HCT116 (cell line): ENCODE data around the gene PRAF2. TPM values are rescaled to one million over a fixed set of nuclear protein-coding genes. Genes with fewer than 3 reads are reported as not detected.

Experiments used
- ATAC-seq: fragments of 200-7000 bp; cut with Tn5 transposase; 2 replicates; pipeline ENCODE4 v1.9.1; 2020; ENCODE audit warnings: mild to moderate bottlenecking, moderate library complexity
- BruUV-seq: library from RNA; stranded (reverse); fragments of 400-500 nt; replicated peaks from 2 replicates; lab custom pipeline; 2021; lab: Mats Ljungman, UMichigan
- CTCF ChIA-PET: fragments of 300-600 bp; sonication (Branson Sonifier 250); formaldehyde crosslinking; loops from one replicate; lab custom pipeline; 2021; ENCODE audit warnings: antibody characterized with exemption; lab: Charles Lee
- POLR2A ChIA-PET: fragments of 300-600, 350-600 bp; sonication (Branson Sonifier 250); formaldehyde crosslinking; loops from one replicate; lab custom pipeline; 2021; ENCODE audit warnings: antibody characterized with exemption; lab: Charles Lee
- RAD21 ChIA-PET, 2 experiments: fragments of 300-600 bp; sonication (Branson Sonifier 250); formaldehyde crosslinking; loops; one replicate each; lab custom pipeline; 2023; ENCODE audit warnings: low total read pairs in 2 of 2; ENCODE audit not compliant: uncharacterized antibody in 2 of 2, unreplicated experiment in 2 of 2, low non-redundant PET in 1 of 2; lab: Charles Lee
- DNase-seq: peaks from one replicate; pipeline ENCODE4 v3.0.0-alpha.2; 2010; ENCODE audit warnings: low read depth, low spot score
- H2AFZ ChIP-seq: fragments of 200-600 bp; shearing (Covaris generic), sonication (generic); 2 replicates; pipeline ENCODE4 v1.6.1; 2017; ENCODE audit warnings: low read depth, mixed run types, mixed read lengths, antibody characterized with exemption, low read length; ENCODE audit not compliant: poor library complexity, severe bottlenecking
- H3K27ac ChIP-seq: 2 replicates; pipeline ENCODE4 v1.5.1; 2012; ENCODE audit warnings: low read depth, low read length
- H3K27me3 ChIP-seq: fragments of 200-600 bp; sonication (generic); 2 replicates; pipeline ENCODE4 v1.6.1; 2016; ENCODE audit warnings: mixed run types, low read length, mixed read lengths; ENCODE audit not compliant: insufficient read depth
- H3K36me3 ChIP-seq, 2 experiments: fragments of 200-500 bp in 1 of 2; fragments of 200-600 bp in 1 of 2; sonication (Bioruptor generic) in 1 of 2; sonication (generic) in 1 of 2; 2 replicates each; pipeline versions ENCODE4 v1.5.1 to v1.6.1; 2014 to 2016; ENCODE audit warnings: low read length in 2 of 2, inconsistent platforms in 1 of 2, mixed read lengths in 1 of 2, mixed run types in 1 of 2; ENCODE audit not compliant: insufficient read depth in 2 of 2, control insufficient read depth in 1 of 2
- H3K4me1 ChIP-seq, 2 experiments: fragments of 200-600 bp in 1 of 2; sonication (generic) in 1 of 2; 2 replicates each; pipeline versions ENCODE4 v1.5.1 to v1.6.1; 2012 to 2017; ENCODE audit warnings: low read length in 2 of 2, inconsistent platforms in 1 of 2, mild to moderate bottlenecking in 1 of 2, mixed read lengths in 1 of 2, mixed run types in 1 of 2, moderate library complexity in 1 of 2; ENCODE audit not compliant: insufficient read depth in 2 of 2, control insufficient read depth in 1 of 2
- H3K4me2 ChIP-seq: fragments of 200-600 bp; sonication (generic); 2 replicates; pipeline ENCODE4 v1.6.1; 2017; ENCODE audit warnings: mixed run types, low read length, mixed read lengths
- H3K4me3 ChIP-seq, 2 experiments: fragments of 200-600 bp in 1 of 2; sonication (generic) in 1 of 2; replicated peaks in 1 of 2; 2 replicates each; pipeline ENCODE4 v1.5.1; 2011 to 2016; ENCODE audit warnings: low read length in 2 of 2, control low read depth in 1 of 2, low read depth in 1 of 2, mild to moderate bottlenecking in 1 of 2, mixed read lengths in 1 of 2, mixed run types in 1 of 2
- H3K79me2 ChIP-seq: fragments of 200-600 bp; sonication (generic); 2 replicates; pipeline ENCODE4 v1.6.1; 2017; ENCODE audit warnings: mild to moderate bottlenecking, mixed run types, low read length, moderate library complexity, mixed read lengths; ENCODE audit not compliant: insufficient read depth
- H3K9ac ChIP-seq: fragments of 200-600 bp; sonication (generic); 2 replicates; pipeline ENCODE4 v1.6.1; 2016; ENCODE audit warnings: low read length, mixed read lengths
- H3K9me2 ChIP-seq: fragments of 200-600 bp; sonication (generic), shearing (Covaris generic); 2 replicates; pipeline ENCODE4 v1.6.1; 2017; ENCODE audit warnings: mixed run types, mild to moderate bottlenecking, moderate library complexity; ENCODE audit not compliant: insufficient read depth
- H3K9me3 ChIP-seq, 2 experiments: fragments of 200-500 bp in 1 of 2; fragments of 200-600 bp in 1 of 2; sonication (Bioruptor generic) in 1 of 2; sonication (generic) in 1 of 2; 2 replicates each; pipeline ENCODE4 v1.6.1; 2014 to 2017; ENCODE audit warnings: low read length in 2 of 2, mixed read lengths in 2 of 2, inconsistent platforms in 1 of 2, low read depth in 1 of 2, mild to moderate bottlenecking in 1 of 2, mixed run types in 1 of 2, moderate library complexity in 1 of 2; ENCODE audit not compliant: control insufficient read depth in 1 of 2, insufficient read depth in 1 of 2
- H4K20me1 ChIP-seq: fragments of 200-600 bp; sonication (generic), shearing (Covaris generic); 2 replicates; pipeline ENCODE4 v1.6.1; 2017; ENCODE audit warnings: mixed run types, mild to moderate bottlenecking, moderate library complexity; ENCODE audit not compliant: insufficient read depth
- CEBPB ChIP-seq: IDR thresholded peaks from 2 replicates; pipeline ENCODE4 v1.6.1; 2012; ENCODE audit warnings: low read depth
- POLR2AphosphoS5 ChIP-seq: IDR thresholded peaks from 2 replicates; pipeline ENCODE4 v1.6.1; 2011; ENCODE audit warnings: mild to moderate bottlenecking, low read depth, low read length, moderate library complexity
- SIN3A ChIP-seq: IDR thresholded peaks from 2 replicates; pipeline ENCODE4 v1.6.1; 2012; ENCODE audit warnings: low read depth
- intact Hi-C: fragments of 100-400 bp; cut with micrococcal nuclease; formaldehyde crosslinking; loops from 2 replicates; pipeline ENCODE4 v1.10.0; 2022
- total RNA-seq: library from RNA; stranded (reverse); gene quantifications from one replicate; pipeline ENCODE4 v1.2.1, GENCODE V29; 2021; ENCODE audit not compliant: unreplicated experiment
- TF ChIP-seq, protein P1 (sequence below): IDR thresholded peaks from 2 replicates; pipeline ENCODE4 v1.6.1; 2012; ENCODE audit warnings: low read depth

Gene PRAF2
- total RNA-seq, 1 experiment from 2014 or later = 18.8 TPM

DNA sequence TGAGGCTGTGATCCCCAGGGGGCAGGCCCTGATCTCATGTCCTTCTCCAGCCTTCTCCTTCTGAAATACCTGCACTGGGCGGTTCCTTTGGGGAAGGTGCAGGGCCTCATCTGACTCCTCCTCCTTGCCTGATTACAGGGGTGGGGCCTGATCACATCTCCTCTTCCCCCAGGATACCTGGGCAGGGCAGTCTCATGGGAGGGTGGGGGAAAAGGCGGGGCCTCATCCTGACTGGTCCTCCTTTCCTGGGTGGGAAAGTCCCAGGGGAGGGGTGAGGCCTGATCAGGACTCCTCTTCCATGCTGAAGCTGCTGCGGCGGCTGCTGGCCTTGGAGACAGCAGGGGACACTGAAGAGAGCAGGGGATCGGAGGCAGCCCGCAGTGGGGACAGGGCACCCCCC is 43.9 kb downstream of the PRAF2 start:
- Histone ChIP-seq H4K20me1 (no peaks in the 10 kb centered on the region), H3K9me2 (no peaks in the 10 kb centered on the region), H3K4me1 (peaks cover 3% of the 10 kb centered on the region in 2 experiments; a peak in 2 of 4 replicates), H3K4me3 (no peak overlapping the region), H3K9me3 (no peaks in the 10 kb centered on the region), H3K79me2 (no peaks in the 10 kb centered on the region), H3K27me3 (no peaks in the 10 kb centered on the region), H3K4me2 (no peak overlapping the region), H3K9ac (no peak overlapping the region), H3K36me3 (peaks cover 0 to 10% of the 10 kb centered on the region in 2 experiments; a peak in 3 of 4 replicates), H2AFZ (no peak overlapping the region), H3K27ac (no peak overlapping the region)
- ATAC-seq (peak; percentile 97), DNase-seq (peak; percentile 37)
- intact Hi-C loops = loop anchor here (2.0 kb wide), 1 partner anchor 57 kb away; no protein-coding TSS in a partner anchor
- BruUV-seq = no TSS peak
- CTCF ChIA-PET = no interaction called here
- POLR2A ChIA-PET = no interaction called here
- TF ChIP-seq, protein P1, sequence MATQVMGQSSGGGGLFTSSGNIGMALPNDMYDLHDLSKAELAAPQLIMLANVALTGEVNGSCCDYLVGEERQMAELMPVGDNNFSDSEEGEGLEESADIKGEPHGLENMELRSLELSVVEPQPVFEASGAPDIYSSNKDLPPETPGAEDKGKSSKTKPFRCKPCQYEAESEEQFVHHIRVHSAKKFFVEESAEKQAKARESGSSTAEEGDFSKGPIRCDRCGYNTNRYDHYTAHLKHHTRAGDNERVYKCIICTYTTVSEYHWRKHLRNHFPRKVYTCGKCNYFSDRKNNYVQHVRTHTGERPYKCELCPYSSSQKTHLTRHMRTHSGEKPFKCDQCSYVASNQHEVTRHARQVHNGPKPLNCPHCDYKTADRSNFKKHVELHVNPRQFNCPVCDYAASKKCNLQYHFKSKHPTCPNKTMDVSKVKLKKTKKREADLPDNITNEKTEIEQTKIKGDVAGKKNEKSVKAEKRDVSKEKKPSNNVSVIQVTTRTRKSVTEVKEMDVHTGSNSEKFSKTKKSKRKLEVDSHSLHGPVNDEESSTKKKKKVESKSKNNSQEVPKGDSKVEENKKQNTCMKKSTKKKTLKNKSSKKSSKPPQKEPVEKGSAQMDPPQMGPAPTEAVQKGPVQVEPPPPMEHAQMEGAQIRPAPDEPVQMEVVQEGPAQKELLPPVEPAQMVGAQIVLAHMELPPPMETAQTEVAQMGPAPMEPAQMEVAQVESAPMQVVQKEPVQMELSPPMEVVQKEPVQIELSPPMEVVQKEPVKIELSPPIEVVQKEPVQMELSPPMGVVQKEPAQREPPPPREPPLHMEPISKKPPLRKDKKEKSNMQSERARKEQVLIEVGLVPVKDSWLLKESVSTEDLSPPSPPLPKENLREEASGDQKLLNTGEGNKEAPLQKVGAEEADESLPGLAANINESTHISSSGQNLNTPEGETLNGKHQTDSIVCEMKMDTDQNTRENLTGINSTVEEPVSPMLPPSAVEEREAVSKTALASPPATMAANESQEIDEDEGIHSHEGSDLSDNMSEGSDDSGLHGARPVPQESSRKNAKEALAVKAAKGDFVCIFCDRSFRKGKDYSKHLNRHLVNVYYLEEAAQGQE = no peak
- TF ChIP-seq POLR2AphosphoS5 = peak; percentile 14; the same call in 1 of the 2 replicates
- TF ChIP-seq CEBPB = no peak
- no peak for TF ChIP-seq SIN3A
- TF ChIP-seq, all 23 proteins: peak for 1
- RAD21 ChIA-PET = no interaction called here

Other genes starting within 250 kb of the PRAF2 start
- gene ERAS, start 247.5 kb downstream of the PRAF2 start, total RNA-seq = not detected
- gene PCSK1N, start 238.4 kb downstream of the PRAF2 start, total RNA-seq = 0.22 TPM
- 41.7 TPM for gene TIMM17B, start 176.2 kb downstream of the PRAF2 start, total RNA-seq
- gene PQBP1, start 176.1 kb downstream of the PRAF2 start, total RNA-seq = 67.1 TPM
- 35.0 TPM for gene SLC35A2, start 162.4 kb downstream of the PRAF2 start, total RNA-seq
- gene PIM2, start 155.0 kb downstream of the PRAF2 start, total RNA-seq = 15.6 TPM
- gene OTUD5, start 116.4 kb downstream of the PRAF2 start, total RNA-seq = 42.6 TPM
- gene KCND1, start 102.2 kb downstream of the PRAF2 start, total RNA-seq = 5.5 TPM
- gene GRIPAP1, start 71.7 kb downstream of the PRAF2 start, total RNA-seq = 39.4 TPM
- gene TFE3, start 30.6 kb downstream of the PRAF2 start, total RNA-seq = 17.1 TPM
- gene CCDC120, start 15.0 kb downstream of the PRAF2 start, total RNA-seq = 13.5 TPM
- 41.7 TPM for gene WDR45, start 5.9 kb upstream of the PRAF2 start, total RNA-seq
- gene GPKOW, start 49.7 kb upstream of the PRAF2 start, total RNA-seq = 21.7 TPM
- 2.6 TPM for gene MAGIX, start 88.8 kb upstream of the PRAF2 start, total RNA-seq
- 207 TPM for gene PLP2, start 97.9 kb upstream of the PRAF2 start, total RNA-seq
- 27.8 TPM for gene PRICKLE3, start 112.4 kb upstream of the PRAF2 start, total RNA-seq
- gene SYP, start 126.2 kb upstream of the PRAF2 start, total RNA-seq = 1.2 TPM
- not detected for gene CACNA1F, start 159.3 kb upstream of the PRAF2 start, total RNA-seq
- gene CCDC22, start 161.5 kb upstream of the PRAF2 start, total RNA-seq = 10.4 TPM
- 0.15 TPM for gene FOXP3, start 190.7 kb upstream of the PRAF2 start, total RNA-seq
- 1.6 TPM for gene PPP1R3F, start 195.8 kb upstream of the PRAF2 start, total RNA-seq
- not detected for gene GAGE10, start 229.6 kb upstream of the PRAF2 start, total RNA-seq
- not detected for gene GAGE12J, start 248.0 kb upstream of the PRAF2 start, total RNA-seq